Endothelial cell of umbilical vein (primary cell): ENCODE data around the gene CCDC97. TPM values are rescaled to one million over a fixed set of nuclear protein-coding genes. Genes with fewer than 3 reads are reported as not detected.

ENCODE experiments used
- BruUV-seq: library from RNA; stranded (reverse); fragments of 400-500 nt; replicated peaks from 2 replicates; lab custom pipeline; 2021; lab: Mats Ljungman, UMichigan
- CTCF ChIA-PET: fragments of 300-600, 350-600 bp; sonication (Branson Sonifier 250); formaldehyde crosslinking; loops from one replicate; lab custom pipeline; 2021; ENCODE audit warnings: antibody characterized with exemption, inconsistent platforms; lab: Charles Lee
- POLR2A ChIA-PET: fragments of 300-600, 350-600 bp; sonication (Branson Sonifier 250); formaldehyde crosslinking; loops from one replicate; lab custom pipeline; 2021; ENCODE audit warnings: antibody characterized with exemption, inconsistent platforms; lab: Charles Lee
- DNase-seq: peaks from one replicate; pipeline ENCODE4 v3.0.0-alpha.2; 2011; ENCODE audit warnings: low read depth, low spot score
- FAIRE-seq: peaks from 2 replicates; lab custom pipeline; 2011; peaks lifted over from hg19 to GRCh38; lab: Jason Lieb, UNC
- H2AFZ ChIP-seq: 2 replicates; pipeline ENCODE4 v1.6.0; 2012; ENCODE audit warnings: low read depth, low read length, control low read depth, inconsistent platforms
- H3K27ac ChIP-seq: 2 replicates; pipeline ENCODE4 v1.5.1; 2011; ENCODE audit warnings: low read depth, mild to moderate bottlenecking, control low read depth, low read length, moderate library complexity; ENCODE audit not compliant: insufficient read depth
- H3K27me3 ChIP-seq, 2 experiments: 2 replicates each; pipeline versions ENCODE4 v1.6.0 to v1.6.1; 2011; ENCODE audit warnings: low read length in 2 of 2, mixed read lengths in 1 of 2; ENCODE audit not compliant: control insufficient read depth in 2 of 2, insufficient read depth in 2 of 2
- H3K36me3 ChIP-seq, 2 experiments: 2 replicates in 1 of 2; 3 replicates in 1 of 2; pipeline ENCODE4 v1.5.1; 2011; ENCODE audit warnings: low read length in 2 of 2, mild to moderate bottlenecking in 1 of 2, moderate library complexity in 1 of 2; ENCODE audit not compliant: control insufficient read depth in 2 of 2, insufficient read depth in 2 of 2; ENCODE audit errors: extremely low read depth in 1 of 2
- H3K4me1 ChIP-seq: 3 replicates; pipeline ENCODE4 v1.5.1; 2011; ENCODE audit warnings: mild to moderate bottlenecking, low read length; ENCODE audit not compliant: control insufficient read depth, insufficient read depth; ENCODE audit errors: extremely low read depth
- H3K4me2 ChIP-seq: 2 replicates; pipeline ENCODE4 v1.6.1; 2011; ENCODE audit warnings: low read length, control low read depth, mixed read lengths; ENCODE audit not compliant: insufficient read depth
- H3K4me3 ChIP-seq, 3 experiments: fragments of 200-600 bp in 1 of 3; sonication (generic), shearing (Covaris generic) in 1 of 3; replicated peaks in 1 of 3; 2 replicates each; pipeline ENCODE4 v1.5.1; 2011 to 2016; ENCODE audit warnings: control low read depth in 3 of 3, low read length in 3 of 3, mild to moderate bottlenecking in 2 of 3, inconsistent platforms in 1 of 3, low read depth in 1 of 3, moderate library complexity in 1 of 3; ENCODE audit not compliant: insufficient read depth in 1 of 3
- H3K79me2 ChIP-seq: 2 replicates; pipeline ENCODE4 v1.6.0; 2012; ENCODE audit warnings: low read length, inconsistent platforms; ENCODE audit not compliant: control insufficient read depth, insufficient read depth
- H3K9ac ChIP-seq: replicated peaks from 2 replicates; pipeline ENCODE3; 2011; ENCODE audit warnings: low read length, control low read depth; ENCODE audit not compliant: insufficient read depth; ENCODE audit errors: extremely low read depth
- H3K9me1 ChIP-seq: replicated peaks from 3 replicates; pipeline ENCODE4 v1.6.0; 2011; ENCODE audit warnings: mild to moderate bottlenecking, low read length; ENCODE audit not compliant: control insufficient read depth, insufficient read depth; ENCODE audit errors: extremely low read depth
- H3K9me3 ChIP-seq: replicated peaks from 2 replicates; pipeline ENCODE4 v1.5.1; 2012; ENCODE audit warnings: low read length, inconsistent platforms; ENCODE audit not compliant: control insufficient read depth, insufficient read depth
- H4K20me1 ChIP-seq: replicated peaks from 2 replicates; pipeline ENCODE3; 2011; ENCODE audit warnings: mild to moderate bottlenecking, low read length; ENCODE audit not compliant: control insufficient read depth, insufficient read depth; ENCODE audit errors: extremely low read depth
- FOS ChIP-seq: IDR thresholded peaks from 2 replicates; pipeline ENCODE4 v1.6.1; 2011; ENCODE audit warnings: mild to moderate bottlenecking, low read length, moderate library complexity, borderline replicate concordance; ENCODE audit not compliant: insufficient read depth
- GATA2 ChIP-seq: IDR thresholded peaks from 2 replicates; pipeline ENCODE4 v1.7.0; 2011; ENCODE audit warnings: low read depth, mild to moderate bottlenecking, moderate library complexity, mixed read lengths, low read length; ENCODE audit not compliant: insufficient read length, insufficient read depth
- JUN ChIP-seq: IDR thresholded peaks from 2 replicates; pipeline ENCODE4 v1.6.1; 2011; ENCODE audit warnings: borderline replicate concordance, low read depth; ENCODE audit not compliant: insufficient read length, insufficient read depth
- POLR2A ChIP-seq: IDR thresholded peaks from 2 replicates; pipeline ENCODE4 v1.6.1; 2012; ENCODE audit warnings: low read depth, mild to moderate bottlenecking, control low read depth, low read length
- POLR2AphosphoS5 ChIP-seq: IDR thresholded peaks from 2 replicates; pipeline ENCODE4 v1.6.1; 2012; ENCODE audit warnings: low read depth, mild to moderate bottlenecking, control low read depth, low read length, moderate library complexity; ENCODE audit not compliant: insufficient read depth
- dilution Hi-C: fragments of 300-500 bp; cut with MboI; formaldehyde crosslinking; loops from one replicate; pipeline ENCODE4 v1.15.0; 2019; ENCODE audit warnings: low sequenced_read_pairs; ENCODE audit not compliant: extremely low pct_ligation_motif_present
- intact Hi-C: fragments of 100-400 bp; cut with micrococcal nuclease; formaldehyde crosslinking; loops from one replicate; pipeline ENCODE4 v1.10.0; 2022
- polyA plus RNA-seq, 4 experiments: library from polyadenylated mRNA; depleted of rRNA in 3 of 4; stranded (reverse) in 3 of 4; unstranded in 1 of 4; fragments of >200 nt; gene quantifications; 2 replicates each; pipeline versions ENCODE4 v1.2.1 to v1.2.3, GENCODE V29; 2011 to 2012; ENCODE audit warnings: missing spikeins in 1 of 4
- total RNA-seq: library from RNA; stranded (reverse); gene quantifications from 2 replicates; pipeline ENCODE4 v1.2.3, GENCODE V29; 2021
- TF ChIP-seq, protein P1 (sequence below): IDR thresholded peaks from 2 replicates; pipeline ENCODE4 v1.6.1; 2011; ENCODE audit not compliant: insufficient read depth, insufficient read length
- TF ChIP-seq, protein P2 (sequence below), 2 donors: IDR thresholded peaks; 1 replicate in 1 of 2; 2 replicates in 1 of 2; pipeline ENCODE4 v1.5.1; 2011; ENCODE audit warnings: low read length in 2 of 2, mild to moderate bottlenecking in 2 of 2, moderate library complexity in 2 of 2, control low read depth in 1 of 2, inconsistent platforms in 1 of 2, low read depth in 1 of 2; ENCODE audit not compliant: insufficient read depth in 1 of 2; ENCODE audit errors: extremely low read depth in 1 of 2

CCDC97 gene
- total and polyA plus RNA-seq, 2 donors (not counting 3 experiments of a cell fraction or from before 2014, with no cell fraction given): 20.7 to 27.2 TPM

DNA sequence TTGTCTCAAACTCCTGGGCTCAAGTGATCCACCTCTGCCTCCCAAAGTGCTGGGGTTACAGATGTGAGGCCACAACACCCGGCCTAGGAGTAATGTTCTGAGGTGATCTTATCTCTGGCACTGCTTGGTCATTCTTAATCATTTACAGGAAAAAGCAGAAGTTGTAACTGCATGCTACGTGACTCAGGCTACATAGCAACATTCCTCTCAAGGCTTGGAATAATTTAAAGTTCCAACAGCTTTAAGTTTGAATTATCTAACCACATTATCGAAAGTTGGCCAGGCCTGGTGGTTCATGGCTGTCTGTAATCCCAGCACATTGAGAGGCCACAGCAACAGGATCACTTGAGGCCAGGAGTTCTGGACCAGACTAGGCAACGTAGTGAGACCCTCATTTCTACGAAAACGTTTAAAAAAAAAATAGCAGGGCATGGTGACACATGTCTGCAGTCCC, 57.9 kb downstream of the CCDC97 start:
- Histone ChIP-seq H3K4me1 (peaks cover 20% of the 10 kb centered on the region), H3K79me2 (peaks cover 32% of the 10 kb centered on the region), H3K9me1 (no peaks in the 10 kb centered on the region), H3K9me3 (no peaks in the 10 kb centered on the region), H3K36me3 (no peaks in the 10 kb centered on the region), H3K9ac (peak overlapping the region; percentile 28), H4K20me1 (no peaks in the 10 kb centered on the region), H2AFZ (peak overlapping the region; percentile 64), H3K4me2 (peak overlapping the region; percentile 41), H3K27me3 (no peaks in the 10 kb centered on the region), H3K4me3 (no peak overlapping the region), H3K27ac (peak overlapping the region; percentile 94)
- dilution Hi-C loops (no loop called here), intact Hi-C loops (no loop called here)
- TF ChIP-seq, protein P1, sequence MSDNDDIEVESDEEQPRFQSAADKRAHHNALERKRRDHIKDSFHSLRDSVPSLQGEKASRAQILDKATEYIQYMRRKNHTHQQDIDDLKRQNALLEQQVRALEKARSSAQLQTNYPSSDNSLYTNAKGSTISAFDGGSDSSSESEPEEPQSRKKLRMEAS: no peak
- TF ChIP-seq GATA2 (peak; percentile 98), POLR2AphosphoS5 (peak; percentile 84), POLR2A (no peak), FOS (peak; percentile 89), JUN (peak; percentile 69)
- TF ChIP-seq, protein P2, sequence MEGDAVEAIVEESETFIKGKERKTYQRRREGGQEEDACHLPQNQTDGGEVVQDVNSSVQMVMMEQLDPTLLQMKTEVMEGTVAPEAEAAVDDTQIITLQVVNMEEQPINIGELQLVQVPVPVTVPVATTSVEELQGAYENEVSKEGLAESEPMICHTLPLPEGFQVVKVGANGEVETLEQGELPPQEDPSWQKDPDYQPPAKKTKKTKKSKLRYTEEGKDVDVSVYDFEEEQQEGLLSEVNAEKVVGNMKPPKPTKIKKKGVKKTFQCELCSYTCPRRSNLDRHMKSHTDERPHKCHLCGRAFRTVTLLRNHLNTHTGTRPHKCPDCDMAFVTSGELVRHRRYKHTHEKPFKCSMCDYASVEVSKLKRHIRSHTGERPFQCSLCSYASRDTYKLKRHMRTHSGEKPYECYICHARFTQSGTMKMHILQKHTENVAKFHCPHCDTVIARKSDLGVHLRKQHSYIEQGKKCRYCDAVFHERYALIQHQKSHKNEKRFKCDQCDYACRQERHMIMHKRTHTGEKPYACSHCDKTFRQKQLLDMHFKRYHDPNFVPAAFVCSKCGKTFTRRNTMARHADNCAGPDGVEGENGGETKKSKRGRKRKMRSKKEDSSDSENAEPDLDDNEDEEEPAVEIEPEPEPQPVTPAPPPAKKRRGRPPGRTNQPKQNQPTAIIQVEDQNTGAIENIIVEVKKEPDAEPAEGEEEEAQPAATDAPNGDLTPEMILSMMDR (IDR thresholded peaks at IDR 0.05; ENCODE audit: extremely low read depth in 1 of 2, insufficient read depth in 1 of 2, low read depth in 1 of 2, low read length in 2 of 2): no peak
- POLR2A ChIA-PET: interaction anchor here (0.6 to 1.5 kb wide), 3 partner anchors 59 to 1415 kb away, joined by 3 to 5 read pairs (median 3); partner anchors contain the start of genes B3GNT8 and DMAC2
- DNase-seq (peak; percentile 82), FAIRE-seq (peak; percentile 95)
- CTCF ChIA-PET: interaction anchor here (0.9 to 1.6 kb wide), 7 partner anchors 11 to 63 kb away, joined by 3 to 7 read pairs (median 4); no protein-coding TSS in a partner anchor
- no TSS peak for BruUV-seq
